Measurements from ENCODE around the gene HDAC8.
"Not testable (repeated sequence)": the region's sequence is repeated elsewhere in the genome, so short reads cannot be mapped to it uniquely, and the experiment has no call there.

The HDAC8 gene

DNA sequence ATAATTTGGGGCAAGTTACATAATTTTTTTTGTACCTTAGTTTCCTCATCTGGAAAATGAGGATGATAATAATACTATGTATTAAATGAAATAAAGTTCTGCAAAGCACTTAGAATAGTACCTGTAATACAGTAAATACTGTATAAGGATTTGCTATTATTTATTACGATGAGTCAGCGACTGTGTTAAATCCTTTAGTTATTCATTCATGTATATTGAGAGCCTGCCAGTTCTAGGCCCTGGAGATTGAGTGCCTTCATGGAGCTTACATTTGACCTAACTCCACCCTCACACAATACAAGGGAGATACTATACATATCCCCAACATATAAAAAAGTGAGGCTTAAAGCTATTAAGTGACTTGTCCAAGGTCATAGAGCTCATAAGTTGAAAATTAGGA lies 199.9 kb downstream of the HDAC8 start:
- DNase-seq (ENCODE audit: low spot score) = no peak

GRCh38 chrX:72371405-72371804 lies 201.2 kb downstream of the HDAC8 start:
- DNase-seq (ENCODE audit: low spot score) = no peak

DNA sequence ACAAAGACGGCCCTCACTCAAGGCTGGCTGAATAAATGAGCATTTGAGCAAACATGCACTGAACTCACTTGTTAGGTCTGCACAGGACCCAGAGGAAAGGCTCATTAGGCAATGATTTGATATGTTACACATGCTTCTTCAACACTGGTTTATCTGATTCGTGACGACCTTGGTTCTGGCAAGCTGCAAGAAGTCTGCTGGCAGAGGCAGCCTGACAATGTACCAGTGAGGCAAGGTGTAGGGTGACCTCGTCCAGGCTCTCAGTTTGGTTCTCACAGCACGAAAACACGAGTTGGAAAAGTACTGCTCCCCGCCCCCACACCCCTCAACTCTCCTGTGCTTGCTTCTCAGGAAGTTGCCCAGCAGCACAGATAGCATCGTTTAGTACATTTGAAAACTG lies 203.8 kb downstream of the HDAC8 start:
- no peak for DNase-seq (ENCODE audit: low spot score)

DNA sequence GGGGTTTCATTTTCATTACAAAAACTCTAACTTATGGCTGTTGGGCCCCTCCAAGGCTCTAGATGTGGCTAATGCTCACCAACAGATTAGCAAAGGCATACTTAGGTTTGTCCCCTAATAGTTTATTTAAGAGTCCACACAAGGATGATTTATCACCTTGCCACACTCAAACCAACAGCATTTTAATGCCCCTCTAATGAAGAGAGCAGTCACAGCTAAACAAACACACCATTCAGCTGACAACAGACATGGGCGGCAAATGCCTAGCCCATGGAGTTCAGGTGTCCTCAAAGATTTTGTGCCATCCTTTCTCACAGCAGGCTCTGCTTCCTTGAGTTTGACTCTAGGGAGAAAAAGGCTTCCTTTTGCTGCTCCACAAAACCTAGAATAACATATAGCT lies 205.1 kb downstream of the HDAC8 start:
- no peak for DNase-seq (ENCODE audit: low spot score)

DNA sequence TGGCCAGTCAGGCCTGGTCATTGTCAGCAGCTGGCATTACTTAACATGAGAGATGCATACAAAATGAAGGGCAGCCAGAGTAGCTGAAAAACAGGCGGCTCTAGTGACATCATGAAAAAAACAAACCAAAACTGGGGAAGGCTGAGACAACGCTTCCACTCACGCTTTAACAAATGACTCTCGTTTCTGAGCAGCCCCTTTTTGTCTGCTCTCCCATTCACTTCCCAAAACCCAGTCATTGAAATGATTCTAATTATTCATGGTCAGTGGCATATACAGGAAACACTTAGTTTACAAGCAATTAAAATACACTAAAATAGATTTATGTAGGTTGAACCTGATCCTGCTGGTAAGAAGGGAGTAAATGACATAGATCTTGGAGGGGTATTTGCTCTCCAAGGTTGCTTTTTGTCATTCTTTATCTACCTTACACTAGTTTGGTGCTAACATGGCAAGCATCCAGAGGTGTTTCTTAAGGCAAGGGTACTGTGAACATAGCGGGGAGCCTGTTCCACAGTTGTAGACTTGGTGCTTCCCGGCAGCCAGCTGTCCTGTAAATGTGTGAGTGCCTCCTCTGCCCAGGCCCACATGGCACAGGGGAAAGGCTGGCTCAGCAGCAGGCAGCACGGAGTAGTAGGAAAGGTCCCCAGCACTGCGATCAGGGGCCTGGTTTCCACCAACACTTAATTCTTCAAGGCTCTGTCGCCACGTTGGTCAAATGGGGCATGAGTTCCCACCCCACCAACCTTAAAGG lies 205.8 kb downstream of the HDAC8 start:
- DNase-seq (ENCODE audit: low spot score) = no peak

- DNase-seq (ENCODE audit: low spot score) = no peak
Observed at GRCh38 chrX:72366178-72366577, 206.5 kb downstream of the HDAC8 start.

DNA sequence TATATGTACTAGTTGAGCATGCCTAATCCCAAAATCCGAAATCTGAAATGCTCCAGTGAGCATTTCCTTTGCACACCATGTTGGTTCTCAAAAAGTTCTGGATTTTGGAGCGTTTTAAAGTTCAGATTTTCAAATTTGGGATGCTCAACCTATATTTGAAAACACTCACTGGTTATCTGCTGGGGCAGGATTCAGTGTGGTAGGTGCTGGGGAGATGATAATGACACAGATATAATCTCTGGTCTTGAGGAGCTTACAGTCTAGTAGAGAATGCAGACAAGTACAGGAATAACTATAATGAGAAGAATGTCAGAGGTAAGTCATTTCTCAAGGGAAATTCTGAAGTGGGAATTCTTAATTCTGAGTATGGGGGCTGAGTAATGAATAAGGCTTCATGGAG lies 207.5 kb downstream of the HDAC8 start:
- no peak for DNase-seq (ENCODE audit: low spot score)

DNA sequence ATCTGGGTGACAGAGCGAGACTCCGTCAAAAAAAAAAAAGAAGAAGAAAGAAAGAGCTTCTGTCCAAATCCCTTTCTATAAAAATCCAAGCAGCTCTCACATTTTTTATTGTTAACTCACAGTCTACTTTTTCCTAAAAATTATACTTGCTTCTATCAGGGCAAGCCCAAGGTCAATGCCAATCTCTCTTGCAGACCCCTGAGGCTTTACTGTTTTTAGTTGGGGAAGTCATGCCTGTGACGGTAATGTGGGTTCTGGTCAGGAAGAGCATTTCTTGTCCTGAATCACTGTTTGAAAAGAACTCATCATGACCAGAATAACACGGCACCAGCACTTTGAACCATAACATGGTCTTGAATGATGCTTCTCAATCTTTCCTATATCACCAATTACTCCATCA lies 212.3 kb downstream of the HDAC8 start:
- no peak for DNase-seq (ENCODE audit: low spot score)

GRCh38 chrX:72358313-72358712 lies 214.3 kb downstream of the HDAC8 start:
- no peak for DNase-seq (ENCODE audit: low spot score)

GRCh38 chrX:72352786-72353185 lies 219.9 kb downstream of the HDAC8 start:
- no peak for DNase-seq (ENCODE audit: low spot score)

- DNase-seq (ENCODE audit: low spot score) = no peak
Observed at GRCh38 chrX:72351606-72352334, 220.9 kb downstream of the HDAC8 start.

GRCh38 chrX:72349190-72349589 lies 223.5 kb downstream of the HDAC8 start:
- DNase-seq (ENCODE audit: low spot score) = no peak

GRCh38 chrX:72348247-72348979 lies 224.2 kb downstream of the HDAC8 start:
- no peak for DNase-seq (ENCODE audit: low spot score)

DNA sequence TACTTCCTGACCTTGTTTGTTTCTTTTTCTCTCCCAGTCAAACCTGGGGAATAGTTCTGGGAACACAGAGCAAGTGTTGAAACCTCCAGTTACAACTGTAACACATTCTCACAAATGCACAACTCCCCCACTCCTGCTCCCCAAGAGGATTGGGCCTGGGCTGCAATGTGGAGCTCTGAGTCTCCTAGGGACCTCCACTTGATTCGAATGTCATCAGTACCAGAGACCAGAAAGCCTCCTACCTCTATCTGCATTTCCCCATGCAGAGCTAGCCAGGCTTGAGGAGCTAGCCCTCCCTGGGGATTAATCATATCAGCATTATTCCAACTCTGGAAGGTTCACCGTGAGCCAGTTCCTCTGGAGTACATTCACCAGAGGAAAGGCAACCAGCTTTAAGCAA lies 225.3 kb downstream of the HDAC8 start:
- DNase-seq (ENCODE audit: low spot score) = no peak

GRCh38 chrX:72346302-72346949 lies 226.2 kb downstream of the HDAC8 start:
- DNase-seq (ENCODE audit: low spot score) = no peak

DNA sequence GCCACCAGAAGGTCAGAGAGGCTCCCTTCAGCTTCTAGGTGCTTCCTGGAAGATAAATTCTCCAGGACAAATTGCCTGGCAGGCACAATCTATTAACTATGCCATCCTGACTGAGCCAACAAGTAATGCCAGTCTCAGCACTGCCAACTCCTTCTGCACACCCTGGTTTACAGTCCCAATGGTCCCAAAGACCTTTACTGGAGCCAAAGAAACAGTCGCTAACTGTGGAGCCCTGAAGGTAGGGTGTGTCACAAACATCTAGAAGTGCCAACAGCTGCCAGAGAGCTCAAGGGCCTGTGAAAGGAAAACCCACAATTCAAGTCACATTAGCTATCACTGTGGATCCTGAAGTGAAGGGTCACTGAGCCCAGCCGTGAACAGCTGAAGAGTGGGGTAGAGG lies 232.0 kb downstream of the HDAC8 start:
- DNase-seq (ENCODE audit: low spot score) = no peak

DNA sequence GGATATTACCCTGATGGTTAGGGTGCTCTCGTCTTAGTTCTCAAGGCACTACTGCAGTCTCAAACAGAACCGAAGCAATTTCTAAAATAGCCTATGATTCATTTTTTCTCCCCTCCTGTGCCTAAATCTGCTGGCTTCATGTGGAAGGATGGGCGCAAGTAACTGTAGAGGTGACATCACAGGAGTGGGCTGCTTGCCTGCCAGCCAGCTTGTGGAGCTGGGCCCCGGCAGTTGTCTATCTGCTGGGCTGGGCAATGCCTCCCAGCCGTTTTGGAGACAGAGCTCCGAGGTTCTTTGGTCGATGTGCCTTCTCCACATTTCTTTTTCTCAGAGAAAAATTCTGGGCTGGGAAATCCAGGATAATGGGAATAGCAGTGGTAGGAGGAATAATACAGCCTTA lies 232.6 kb downstream of the HDAC8 start:
- no peak for DNase-seq (ENCODE audit: low spot score)

DNA sequence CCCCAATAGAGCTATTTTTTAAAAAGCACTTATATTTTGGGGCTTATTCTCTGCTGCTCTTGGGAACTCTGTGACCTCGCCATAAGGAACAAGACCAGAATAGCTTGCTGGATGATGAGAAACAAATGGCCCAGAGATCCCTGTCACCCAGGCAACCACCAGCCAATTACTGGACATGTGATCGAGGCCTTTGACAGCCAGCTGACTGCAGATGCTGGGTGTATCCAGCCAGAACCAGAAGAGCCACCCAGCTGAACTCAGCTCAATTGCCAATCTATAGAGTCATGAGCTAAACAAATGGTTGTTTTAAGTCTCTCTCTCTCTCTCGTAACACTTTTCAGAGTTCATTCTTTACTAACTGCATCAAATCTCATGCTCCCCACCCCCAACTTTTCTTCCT lies 242.5 kb downstream of the HDAC8 start:
- DNase-seq (ENCODE audit: low spot score) = no peak

DNA sequence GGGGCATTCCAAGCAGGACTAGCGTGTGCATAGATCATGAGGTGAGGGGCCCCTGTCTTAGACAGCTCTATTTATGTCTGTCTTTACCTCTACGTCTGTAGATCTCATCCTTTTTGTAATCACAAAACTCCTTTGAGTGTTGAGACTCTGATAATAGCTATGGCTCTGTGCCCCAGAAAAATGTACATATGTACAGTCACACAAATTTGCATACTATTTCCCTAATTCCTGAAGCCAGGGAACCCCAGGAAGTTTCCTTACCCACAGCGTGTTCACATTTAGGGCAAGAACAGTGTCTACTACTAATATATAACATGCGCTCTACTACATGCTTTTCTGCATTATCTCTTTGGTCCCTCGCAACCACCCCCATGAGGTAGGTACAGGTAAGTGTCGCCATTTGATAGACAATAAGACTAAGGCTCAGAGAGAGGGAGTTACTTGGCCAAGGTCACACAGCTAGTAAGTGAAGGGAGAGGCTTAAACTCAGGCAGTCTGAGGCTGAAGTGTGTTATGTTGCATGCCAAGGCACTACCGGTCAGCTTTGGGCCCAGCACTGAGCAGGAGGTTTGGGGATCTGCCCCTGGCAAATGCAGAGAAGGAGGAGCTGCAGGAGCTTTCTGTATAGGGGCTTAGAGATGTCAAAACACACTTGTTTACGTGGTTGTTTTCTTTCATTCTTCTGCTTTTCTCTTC lies 245.9 kb downstream of the HDAC8 start:
- DNase-seq (ENCODE audit: low spot score) = no peak

GRCh38 chrX:72319651-72320050 lies 253.0 kb downstream of the HDAC8 start:
- DNase-seq (ENCODE audit: low spot score) = not testable (repeated sequence)

DNA sequence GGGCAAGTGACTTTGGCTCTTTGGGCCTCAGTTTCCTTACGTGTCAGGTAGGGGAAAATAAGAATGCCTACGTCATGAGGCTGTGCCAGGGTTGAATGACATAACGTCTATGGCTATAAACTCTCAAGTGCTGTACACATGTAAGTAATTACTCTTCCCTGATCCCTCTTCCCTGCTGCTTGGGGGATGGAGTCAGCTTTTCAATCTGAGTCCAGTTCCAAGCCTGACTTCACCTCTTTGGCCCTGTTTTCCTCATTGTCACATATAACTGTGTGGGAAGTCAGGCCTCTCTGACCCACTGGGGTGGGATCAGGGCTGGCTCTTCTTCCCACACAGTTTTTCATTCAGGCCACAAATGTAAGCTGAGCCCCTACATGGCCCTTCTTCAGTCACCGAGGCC lies 255.5 kb downstream of the HDAC8 start:
- no peak for DNase-seq (ENCODE audit: low spot score)
